Measurements from ENCODE around the gene STIM2. TPM values are rescaled to one million over a fixed set of nuclear protein-coding genes. Genes with fewer than 3 reads are reported as not detected.
A peak's percentile ranks its signal among the peaks of the same experiment; 100 is the strongest.
"Not testable (repeated sequence)": the region's sequence is repeated elsewhere in the genome, so short reads cannot be mapped to it uniquely, and the experiment has no call there.

The STIM2 gene
- total RNA-seq, 2 experiments from 2014 or later = 54.6 to 66.3 TPM

DNA sequence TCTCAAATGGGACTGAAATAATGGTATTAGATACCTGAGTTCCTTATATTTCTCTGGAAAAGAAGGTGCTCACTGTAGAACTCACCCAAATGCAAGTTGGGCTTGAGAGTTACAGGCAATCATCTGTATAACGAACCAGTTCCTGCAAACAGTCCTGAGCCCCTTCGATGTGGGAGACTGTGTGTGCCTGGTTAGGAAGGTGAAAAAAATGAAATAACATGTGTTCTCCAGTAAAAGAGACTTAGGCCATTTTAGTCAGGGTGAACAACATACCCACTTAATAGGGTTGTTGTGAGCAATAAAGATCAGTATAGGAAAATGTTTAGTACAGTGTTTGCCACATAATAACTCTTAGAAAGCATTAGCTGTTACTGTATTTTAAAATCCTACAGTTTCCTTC lies 23.4 kb downstream of the STIM2 start:
- H3K27me3 Mint-ChIP-seq = no peaks in the 10 kb centered on the region
- peaks cover 23% of the 10 kb centered on the region for H3K36me3 Mint-ChIP-seq
- H3K4me3 Mint-ChIP-seq = peak overlapping the region; percentile 65
- peak overlapping the region; percentile 95 for H3K27ac Mint-ChIP-seq
- DNase-seq = no peak
- CTCF ChIA-PET = interaction anchor here (0.8 to 3.4 kb wide), 5 partner anchors 11 to 23 kb away, joined by 3 to 23 read pairs (median 6); partner anchors contain the start of gene STIM2
- H3K4me1 Mint-ChIP-seq = peaks cover 73% of the 10 kb centered on the region
- H3K9me3 Mint-ChIP-seq (ENCODE audit: low read depth) = no peaks in the 10 kb centered on the region
- ATAC-seq = peak; percentile 6

DNA sequence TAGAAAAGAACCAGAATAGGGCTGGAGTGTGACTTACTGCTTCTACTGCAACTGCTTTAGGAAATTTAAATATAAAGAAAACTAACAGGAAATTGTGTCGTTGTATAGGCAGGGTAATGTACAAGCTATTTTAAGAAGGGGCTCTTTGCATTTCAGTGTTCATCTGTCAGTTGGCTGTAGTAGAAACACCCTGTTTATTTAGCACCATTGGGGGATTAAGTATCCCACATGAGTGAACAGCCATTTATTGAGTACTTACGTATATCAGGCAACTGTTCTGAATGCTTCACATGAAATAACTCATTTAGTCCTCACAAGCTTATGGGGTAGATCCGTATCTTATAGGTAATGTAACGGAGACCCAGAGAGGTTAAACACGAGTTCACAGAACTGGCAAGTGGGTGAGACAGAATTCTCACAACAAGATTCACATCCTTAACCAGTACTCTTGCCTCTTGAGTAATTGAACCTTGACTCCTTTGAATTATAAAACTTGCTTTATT lies 23.9 kb downstream of the STIM2 start:
- CTCF ChIA-PET = interaction anchor here (1.4 to 3.4 kb wide), 4 partner anchors 12 to 24 kb away, joined by 5 to 23 read pairs (median 8); partner anchors contain the start of gene STIM2
- ATAC-seq (peak; percentile 72), DNase-seq (no peak)
- Mint-ChIP-seq H3K27me3 (no peaks in the 10 kb centered on the region), H3K36me3 (peaks cover 25% of the 10 kb centered on the region), H3K27ac (peak overlapping the region; percentile 95), H3K4me1 (peaks cover 68% of the 10 kb centered on the region), H3K9me3 (ENCODE audit: low read depth) (no peaks in the 10 kb centered on the region), H3K4me3 (peak overlapping the region; percentile 65)

DNA sequence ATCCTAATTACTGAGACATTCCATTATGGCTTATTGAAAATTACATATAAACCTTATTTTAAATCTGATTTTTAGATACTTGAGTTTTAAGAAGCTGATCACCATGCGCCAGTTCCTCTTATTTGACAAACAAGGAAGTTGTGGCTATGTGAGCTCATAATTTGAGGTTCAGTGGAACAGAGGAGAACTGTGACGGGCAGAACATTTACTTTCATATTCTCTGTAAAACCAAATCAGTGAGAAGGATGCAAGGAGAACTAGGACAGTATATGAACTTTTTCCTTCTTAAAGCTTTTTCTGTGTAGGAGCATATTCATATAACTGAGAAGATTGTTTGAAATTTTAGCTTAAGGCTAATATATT lies 25.3 kb downstream of the STIM2 start:
- ATAC-seq (peak; percentile 58), DNase-seq (peak; percentile 65)
- H3K27ac Mint-ChIP-seq = peak overlapping the region; percentile 94
- CTCF ChIA-PET = interaction anchor here (0.6 to 3.4 kb wide), 9 partner anchors 10 to 561 kb away, joined by 3 to 23 read pairs (median 3); partner anchors contain the start of genes STIM2 and TBC1D19
- H3K36me3 Mint-ChIP-seq = peaks cover 29% of the 10 kb centered on the region
- no peaks in the 10 kb centered on the region for H3K27me3 Mint-ChIP-seq
- no peaks in the 10 kb centered on the region for H3K9me3 Mint-ChIP-seq (ENCODE audit: low read depth)
- peaks cover 61% of the 10 kb centered on the region for H3K4me1 Mint-ChIP-seq
- H3K4me3 Mint-ChIP-seq = peak overlapping the region; percentile 63

DNA sequence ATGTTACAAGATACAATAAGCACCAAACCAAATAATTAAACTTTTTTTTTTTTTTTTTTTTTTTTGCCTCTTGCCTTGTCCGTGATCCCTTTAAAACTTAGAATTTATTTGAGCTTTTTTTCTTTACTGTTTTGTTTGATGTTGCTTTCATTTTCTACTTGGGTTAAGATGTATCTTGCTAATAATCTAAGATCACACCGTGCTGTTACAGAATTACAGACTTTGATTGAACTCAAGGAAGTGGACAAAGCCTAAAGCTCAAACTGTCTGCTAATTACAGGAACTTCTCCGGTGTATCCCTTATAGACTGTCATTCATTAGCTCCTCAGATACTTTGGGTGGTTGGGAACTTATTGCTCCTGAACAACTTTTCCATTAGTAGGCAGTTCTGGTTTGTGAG lies 26.5 kb downstream of the STIM2 start:
- Mint-ChIP-seq H3K9me3 (ENCODE audit: low read depth) (peaks cover 3% of the 10 kb centered on the region), H3K4me1 (peaks cover 59% of the 10 kb centered on the region), H3K27ac (peak overlapping the region; percentile 94), H3K27me3 (no peaks in the 10 kb centered on the region), H3K36me3 (peaks cover 34% of the 10 kb centered on the region), H3K4me3 (peak overlapping the region; percentile 63)
- peak; percentile 8 for ATAC-seq
- CTCF ChIA-PET = interaction anchor here (0.7 to 3.4 kb wide), 8 partner anchors 14 to 114 kb away, joined by 3 to 23 read pairs (median 3); partner anchors contain the start of gene STIM2
- no peak for DNase-seq

DNA sequence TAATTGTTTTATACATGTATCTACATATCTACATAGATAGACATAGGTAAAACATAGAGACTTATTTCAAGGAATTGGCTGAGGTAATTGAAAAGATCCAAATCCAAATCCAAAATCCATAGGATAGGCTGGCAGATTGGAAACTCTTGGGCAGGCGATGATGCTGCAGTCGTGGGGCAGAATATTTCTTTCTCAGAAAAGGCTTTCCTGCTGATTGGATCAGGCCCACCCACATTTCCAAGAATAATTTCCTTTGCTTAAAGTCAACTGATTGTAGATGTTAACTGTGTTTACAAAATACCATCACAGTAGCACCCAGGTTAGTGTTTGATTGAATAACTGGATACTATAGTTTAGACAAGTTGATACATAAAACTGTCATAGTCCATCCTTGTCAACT lies 27.2 kb downstream of the STIM2 start:
- Mint-ChIP-seq H3K36me3 (peaks cover 39% of the 10 kb centered on the region), H3K27ac (peak overlapping the region; percentile 35), H3K27me3 (no peaks in the 10 kb centered on the region), H3K4me3 (no peak overlapping the region), H3K9me3 (ENCODE audit: low read depth) (peaks cover 3% of the 10 kb centered on the region), H3K4me1 (peaks cover 59% of the 10 kb centered on the region)
- CTCF ChIA-PET = interaction anchor here (2.5 kb wide), 1 partner anchor 26 kb away, joined by 23 read pairs; the partner anchor contains the start of gene STIM2
- ATAC-seq (no peak), DNase-seq (no peak)

DNA sequence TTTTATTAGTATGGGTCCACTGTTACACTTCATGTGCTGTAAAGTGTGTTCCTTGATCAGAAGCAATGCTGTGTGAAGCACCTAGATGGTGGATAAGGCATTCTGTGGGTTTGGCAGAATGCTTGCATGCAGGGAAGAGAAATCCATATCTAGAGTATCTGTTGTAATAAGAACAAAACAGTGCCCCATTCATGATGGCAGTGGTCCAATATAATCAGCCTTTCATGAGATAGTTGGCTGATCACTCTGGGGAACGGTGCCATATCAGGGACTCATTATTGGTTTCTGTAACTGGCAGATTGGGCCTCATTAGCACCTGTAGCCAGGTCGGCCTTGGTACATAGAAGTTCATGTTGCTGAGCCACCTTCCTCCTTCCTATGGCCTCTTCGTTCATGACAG lies 28.7 kb downstream of the STIM2 start:
- no peaks in the 10 kb centered on the region for H3K27me3 Mint-ChIP-seq
- peaks cover 57% of the 10 kb centered on the region for H3K4me1 Mint-ChIP-seq
- H3K9me3 Mint-ChIP-seq (ENCODE audit: low read depth) = peaks cover 3% of the 10 kb centered on the region
- H3K27ac Mint-ChIP-seq = no peak overlapping the region
- H3K36me3 Mint-ChIP-seq = peaks cover 44% of the 10 kb centered on the region
- DNase-seq (no peak), ATAC-seq (no peak)
- H3K4me3 Mint-ChIP-seq = no peak overlapping the region
- CTCF ChIA-PET = no interaction called here

DNA sequence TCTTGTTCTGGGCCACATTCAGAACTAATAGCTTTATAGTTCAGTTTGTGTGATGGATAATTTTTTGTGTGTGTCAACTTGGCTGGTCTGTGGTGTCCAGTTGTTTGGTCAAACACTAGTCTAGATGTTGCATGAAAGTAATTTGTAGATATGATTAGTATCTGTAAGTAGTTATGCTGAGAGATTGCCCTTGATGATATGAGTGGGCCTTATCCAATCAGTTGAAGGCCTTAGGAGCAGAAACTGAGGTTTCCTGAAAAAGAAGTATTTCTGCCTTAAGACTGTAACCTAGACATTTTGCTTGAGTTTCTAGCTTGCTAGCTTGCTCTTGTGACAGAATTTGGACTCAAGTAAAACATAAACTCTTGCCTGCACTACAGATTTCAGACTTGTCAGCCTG lies 30.4 kb downstream of the STIM2 start:
- Mint-ChIP-seq H3K4me3 (no peak overlapping the region), H3K27me3 (no peaks in the 10 kb centered on the region), H3K9me3 (ENCODE audit: low read depth) (peaks cover 3% of the 10 kb centered on the region), H3K4me1 (peaks cover 50% of the 10 kb centered on the region), H3K36me3 (peaks cover 51% of the 10 kb centered on the region), H3K27ac (no peak overlapping the region)
- no peak for DNase-seq
- CTCF ChIA-PET = no interaction called here
- ATAC-seq = no peak

DNA sequence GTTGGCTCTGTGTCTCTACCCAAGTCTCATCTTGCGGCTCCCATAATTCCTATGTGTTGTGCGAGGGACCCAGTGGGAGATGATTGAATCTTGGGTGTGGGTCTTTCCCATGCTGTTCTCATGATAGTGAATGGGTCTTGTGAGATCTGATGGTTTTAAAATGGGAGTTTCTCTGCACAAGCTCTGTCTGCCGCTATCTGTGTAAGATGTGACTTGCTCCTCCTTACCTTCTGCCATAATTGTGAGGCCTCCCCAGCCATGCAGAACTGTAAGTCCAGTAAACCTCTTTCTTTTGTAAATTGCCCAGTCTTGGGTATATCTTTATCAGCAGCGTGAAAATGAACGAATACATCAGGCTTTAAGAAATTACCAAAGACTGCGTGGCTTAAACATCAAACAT lies 31.2 kb downstream of the STIM2 start:
- ATAC-seq (no peak), DNase-seq (no peak)
- Mint-ChIP-seq H3K27me3 (no peaks in the 10 kb centered on the region), H3K4me3 (no peak overlapping the region), H3K9me3 (ENCODE audit: low read depth) (peaks cover 3% of the 10 kb centered on the region), H3K36me3 (peaks cover 57% of the 10 kb centered on the region), H3K4me1 (peaks cover 46% of the 10 kb centered on the region), H3K27ac (no peak overlapping the region)
- CTCF ChIA-PET = no interaction called here

DNA sequence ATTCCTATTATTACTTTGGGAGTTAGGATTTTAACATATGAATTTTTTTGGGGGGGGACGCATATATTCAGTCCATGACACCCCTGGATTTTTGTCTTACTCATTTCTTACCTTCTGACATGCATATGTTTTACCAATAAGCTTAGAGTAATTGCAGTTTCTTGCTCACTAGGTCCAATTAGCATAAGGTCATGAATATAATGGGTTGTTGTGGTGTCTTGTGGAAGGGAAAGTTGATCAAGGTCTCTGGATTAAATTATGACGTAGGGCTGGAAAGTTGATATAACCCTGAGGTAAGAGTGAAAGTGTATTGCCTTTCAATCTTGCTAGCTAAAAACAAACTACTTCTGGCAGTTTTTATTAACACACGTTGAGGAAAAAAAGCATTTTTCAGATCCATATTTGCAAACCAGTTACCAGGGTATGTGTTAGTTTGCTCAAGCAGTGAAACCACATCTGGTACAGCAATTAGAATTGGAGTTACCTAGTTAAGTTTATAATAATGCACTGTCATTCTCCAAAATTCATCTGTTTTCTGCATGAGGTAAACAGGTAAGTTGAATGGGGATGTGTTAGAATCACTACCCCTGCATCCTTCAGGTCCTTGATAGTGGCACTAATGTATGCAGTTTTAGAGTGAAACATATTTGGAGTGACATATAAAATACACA lies 32.0 kb downstream of the STIM2 start:
- ATAC-seq (no peak), DNase-seq (no peak)
- H3K36me3 Mint-ChIP-seq = peaks cover 62% of the 10 kb centered on the region
- CTCF ChIA-PET = interaction anchor here (0.8 kb wide), 1 partner anchor 12 kb away, joined by 4 read pairs; no protein-coding TSS in a partner anchor
- no peak overlapping the region for H3K4me3 Mint-ChIP-seq
- H3K9me3 Mint-ChIP-seq (ENCODE audit: low read depth) = peaks cover 3% of the 10 kb centered on the region
- H3K4me1 Mint-ChIP-seq = peaks cover 41% of the 10 kb centered on the region
- H3K27ac Mint-ChIP-seq = no peak overlapping the region
- no peaks in the 10 kb centered on the region for H3K27me3 Mint-ChIP-seq

DNA sequence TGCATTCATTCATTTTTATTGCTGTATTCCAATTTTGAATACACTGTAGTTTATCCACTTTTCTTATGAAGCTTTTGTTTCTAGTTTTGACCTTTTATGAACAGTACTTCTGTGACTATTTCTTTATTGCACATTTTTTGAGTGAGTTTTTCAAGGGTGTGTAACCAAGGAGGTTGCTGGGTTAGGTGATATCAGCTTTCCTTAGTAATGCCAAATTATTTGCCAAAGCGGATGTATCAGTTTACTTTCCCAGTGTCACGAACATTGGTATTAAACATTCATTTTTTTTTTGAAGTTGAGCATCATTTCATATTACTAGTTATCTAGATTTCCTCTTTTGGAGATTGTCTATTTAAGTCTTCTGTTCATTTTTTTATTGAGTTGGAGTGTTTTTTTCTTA lies 32.9 kb downstream of the STIM2 start:
- Mint-ChIP-seq H3K36me3 (peaks cover 62% of the 10 kb centered on the region), H3K27ac (no peak overlapping the region), H3K4me3 (no peak overlapping the region), H3K27me3 (no peaks in the 10 kb centered on the region), H3K9me3 (ENCODE audit: low read depth) (peaks cover 3% of the 10 kb centered on the region), H3K4me1 (peaks cover 38% of the 10 kb centered on the region)
- DNase-seq = no peak
- CTCF ChIA-PET = no interaction called here
- ATAC-seq = no peak

DNA sequence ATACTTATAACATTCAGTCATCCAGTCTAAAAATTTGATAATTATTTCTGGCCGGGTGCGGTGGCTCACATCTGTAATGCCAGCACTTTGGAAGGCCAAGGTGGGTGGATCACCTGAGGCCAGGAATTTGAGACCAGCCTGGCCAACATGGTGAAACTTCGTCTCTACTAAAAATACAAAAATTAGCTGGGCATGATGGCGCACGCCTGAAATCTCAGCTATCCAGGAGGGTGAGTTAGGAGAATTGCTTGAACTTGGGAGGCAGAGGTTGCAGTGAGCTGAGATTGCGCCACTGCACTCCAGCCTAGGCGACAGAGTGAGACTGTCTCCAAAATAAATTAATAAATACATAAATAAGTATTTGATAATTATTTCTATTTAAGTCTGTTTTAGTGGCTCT lies 34.2 kb downstream of the STIM2 start:
- H3K36me3 Mint-ChIP-seq = peaks cover 50% of the 10 kb centered on the region
- CTCF ChIA-PET, ATAC-seq: not testable (repeated sequence)

DNA sequence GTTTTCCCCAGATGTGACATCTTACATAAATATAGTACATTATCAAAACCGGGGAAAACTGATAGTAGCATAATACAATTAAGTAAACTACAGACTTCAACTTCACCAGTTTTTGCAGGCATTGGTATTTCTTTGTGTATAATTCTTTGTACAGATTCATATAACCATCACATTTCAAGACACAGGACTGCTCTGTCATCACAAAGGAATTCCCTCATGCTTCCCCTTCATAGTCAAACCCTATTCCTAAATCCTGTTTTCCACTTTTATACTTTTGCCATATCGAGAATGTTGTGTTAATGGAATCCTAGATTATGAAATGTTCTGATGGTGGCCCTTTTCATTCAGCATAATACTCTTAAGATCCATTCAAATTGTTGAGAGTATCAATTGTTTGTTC lies 36.0 kb downstream of the STIM2 start:
- Mint-ChIP-seq H3K27me3 (no peaks in the 10 kb centered on the region), H3K4me3 (no peak overlapping the region), H3K27ac (no peak overlapping the region), H3K36me3 (peaks cover 38% of the 10 kb centered on the region), H3K9me3 (ENCODE audit: low read depth) (peaks cover 3% of the 10 kb centered on the region), H3K4me1 (peaks cover 49% of the 10 kb centered on the region)
- DNase-seq = no peak
- CTCF ChIA-PET = no interaction called here
- no peak for ATAC-seq

More for the DNA sequence above, 34.2 kb downstream of the STIM2 start:
- H3K27me3 Mint-ChIP-seq; H3K9me3 Mint-ChIP-seq (ENCODE audit: low read depth); H3K4me3 Mint-ChIP-seq; DNase-seq; H3K27ac Mint-ChIP-seq: not testable (repeated sequence)
- peaks cover 45% of the 10 kb centered on the region for H3K4me1 Mint-ChIP-seq

DNA sequence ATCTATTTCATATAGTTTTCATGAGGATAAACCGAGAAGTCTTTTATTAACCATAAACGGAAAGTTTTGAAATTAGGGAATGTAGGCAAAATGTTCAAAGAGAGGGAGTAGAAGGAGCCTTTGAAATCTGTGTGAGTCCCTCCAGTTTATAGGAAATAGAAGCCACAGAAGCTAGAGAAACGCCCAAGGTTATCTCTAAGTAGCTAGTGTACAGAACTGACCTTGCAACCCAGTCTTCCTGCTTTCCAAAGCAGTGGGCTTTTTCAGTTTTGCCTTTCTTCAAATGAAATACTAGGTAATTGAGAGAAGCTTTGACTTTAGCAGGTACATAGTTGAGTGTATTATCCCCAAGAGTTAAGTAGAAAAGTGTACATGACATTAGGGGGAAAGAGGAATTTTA lies 39.4 kb downstream of the STIM2 start:
- Mint-ChIP-seq H3K36me3 (peaks cover 31% of the 10 kb centered on the region), H3K27me3 (no peaks in the 10 kb centered on the region), H3K9me3 (ENCODE audit: low read depth) (no peaks in the 10 kb centered on the region), H3K4me1 (peaks cover 49% of the 10 kb centered on the region), H3K4me3 (no peak overlapping the region), H3K27ac (no peak overlapping the region)
- CTCF ChIA-PET = interaction anchor here (0.7 to 1.7 kb wide), 3 partner anchors 8 to 39 kb away, joined by 3 to 5 read pairs (median 4); partner anchors contain the start of gene STIM2
- ATAC-seq (no peak), DNase-seq (no peak)

DNA sequence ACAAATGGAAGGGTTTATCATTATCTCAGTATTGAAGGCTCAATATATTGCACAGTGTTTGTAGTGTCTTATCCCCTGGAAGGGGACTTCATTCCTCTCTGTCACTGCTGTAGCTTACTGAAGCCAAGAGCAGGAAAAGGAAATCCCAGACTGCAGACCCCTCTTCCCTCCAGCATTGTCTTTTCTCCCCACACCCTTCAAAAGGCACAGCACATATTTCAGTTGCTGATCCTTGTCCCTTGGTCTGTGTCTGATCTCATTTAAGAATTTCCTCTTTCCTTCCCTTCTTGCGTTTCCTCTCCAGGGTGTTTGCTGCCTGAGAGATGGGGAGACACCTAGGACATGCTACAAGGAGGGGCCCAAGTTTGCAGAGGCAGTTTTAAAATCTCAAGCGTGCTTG lies 40.1 kb downstream of the STIM2 start:
- peak overlapping the region; percentile 10 for H3K27ac Mint-ChIP-seq
- H3K4me1 Mint-ChIP-seq = peaks cover 52% of the 10 kb centered on the region
- H3K9me3 Mint-ChIP-seq (ENCODE audit: low read depth) = no peaks in the 10 kb centered on the region
- CTCF ChIA-PET = interaction anchor here (0.8 to 1.7 kb wide), 3 partner anchors 17 to 39 kb away, joined by 3 to 5 read pairs (median 4); partner anchors contain the start of gene STIM2
- no peak overlapping the region for H3K4me3 Mint-ChIP-seq
- ATAC-seq = no peak
- peaks cover 30% of the 10 kb centered on the region for H3K36me3 Mint-ChIP-seq
- no peaks in the 10 kb centered on the region for H3K27me3 Mint-ChIP-seq
- no peak for DNase-seq
